HG03342 (cell line): ENCODE data around the gene EPHA7.

Experiments
- ATAC-seq: cut with Tn5 transposase; IDR thresholded peaks from one replicate; pipeline ENCODE4 v1.9.1; 2021; ENCODE audit warnings: mild to moderate bottlenecking, moderate library complexity; ENCODE audit not compliant: unreplicated experiment

The EPHA7 gene

GRCh38 chr6:93393554-93394074, 25.7 kb downstream of the EPHA7 start:
- ATAC-seq = no peak

GRCh38 chr6:93392797-93393196, 26.6 kb downstream of the EPHA7 start:
- no peak for ATAC-seq

GRCh38 chr6:93391965-93392364, 27.4 kb downstream of the EPHA7 start:
- no peak for ATAC-seq

- ATAC-seq = no peak
Measured at GRCh38 chr6:93389192-93389591, 30.2 kb downstream of the EPHA7 start.

- ATAC-seq = no peak
Measured at GRCh38 chr6:93388070-93388469, 31.3 kb downstream of the EPHA7 start.

GRCh38 chr6:93376026-93376540, 43.3 kb downstream of the EPHA7 start:
- ATAC-seq = no peak

- ATAC-seq = no peak
Measured at GRCh38 chr6:93373445-93373844, 45.9 kb downstream of the EPHA7 start.

GRCh38 chr6:93371756-93372155, 47.6 kb downstream of the EPHA7 start:
- ATAC-seq = no peak

GRCh38 chr6:93369586-93370134, 49.7 kb downstream of the EPHA7 start:
- no peak for ATAC-seq

- ATAC-seq = no peak
Measured at GRCh38 chr6:93366506-93366905, 52.9 kb downstream of the EPHA7 start.

GRCh38 chr6:93365445-93365844, 53.9 kb downstream of the EPHA7 start:
- ATAC-seq = no peak

- no peak for ATAC-seq
Measured at GRCh38 chr6:93358435-93358834, 60.9 kb downstream of the EPHA7 start.

- no peak for ATAC-seq
Measured at GRCh38 chr6:93352604-93353003, 66.8 kb downstream of the EPHA7 start.

- no peak for ATAC-seq
Measured at GRCh38 chr6:93351222-93351621, 68.1 kb downstream of the EPHA7 start.

- ATAC-seq = no peak
Measured at GRCh38 chr6:93350774-93351173, 68.6 kb downstream of the EPHA7 start.

GRCh38 chr6:93344333-93344835, 75.0 kb downstream of the EPHA7 start:
- no peak for ATAC-seq

- no peak for ATAC-seq
Measured at GRCh38 chr6:93343476-93343875, 75.9 kb downstream of the EPHA7 start.

- no peak for ATAC-seq
Measured at GRCh38 chr6:93341900-93342613, 77.3 kb downstream of the EPHA7 start.

GRCh38 chr6:93337772-93338394, 81.5 kb downstream of the EPHA7 start:
- no peak for ATAC-seq

GRCh38 chr6:93337014-93337413, 82.3 kb downstream of the EPHA7 start:
- no peak for ATAC-seq

GRCh38 chr6:93329301-93330000, 89.9 kb downstream of the EPHA7 start:
- no peak for ATAC-seq
